Esophagus squamous epithelium (tissue), 4 donors: ENCODE data around the gene OGDH.

Source experiments
- CTCF ChIP-seq, 6 experiments: fragments of 450-650 bp in 4 of 6; fragments of 200-600 bp in 2 of 6; sonication (generic) in 2 of 6; IDR thresholded peaks; one replicate each; pipeline ENCODE4 v1.5.1; 2016 to 2019; ENCODE audit warnings: antibody characterized with exemption in 6 of 6, mild to moderate bottlenecking in 4 of 6, moderate library complexity in 4 of 6
- POLR2A ChIP-seq, 4 donors: fragments of 450-650 bp; IDR thresholded peaks; one replicate each; pipeline ENCODE4 v1.6.1; 2017; ENCODE audit warnings: antibody characterized with exemption in 4 of 4, mild to moderate bottlenecking in 4 of 4, moderate library complexity in 3 of 4

GRCh38 chr7:44568771-44569560 is 37.5 kb upstream of the OGDH start:
- TF ChIP-seq CTCF (IDR thresholded peaks at IDR 0.05) (no peak), POLR2A (IDR thresholded peaks at IDR 0.05) (no peak)
